Activated naive CD4-positive, alpha-beta T cell treated with anti-CD3 and anti-CD28 coated beads, Interleukin-2, amount 10 ng/mL, durations not matched to agents 5 hours and 36 hours (primary cell): ENCODE results near the gene TM9SF1. TPM values are rescaled to one million over a fixed set of nuclear protein-coding genes. Genes with fewer than 3 reads are reported as not detected.

ENCODE experiments used
- microRNA-seq: library from miRNA; unstranded; fragments of <30 nt; microRNA quantifications from one replicate; pipeline ENCODE4 v1.2.0, GENCODE V29; 2022; ENCODE audit warnings: borderline microRNAs expressed, borderline replicate concordance
- total RNA-seq, 2 experiments: library from RNA; stranded (reverse); gene quantifications; one replicate each; pipeline ENCODE4 v1.2.3, GENCODE V29; 2021

Gene TM9SF1
- total RNA-seq, 2 experiments from 2014 or later: 32.2 to 32.3 TPM

Small RNA genes lying within 50 kb of the gene (microRNA-seq; reads per million reads assigned to microRNA genes)
- gene MIR7703: not detected

Other genes with a start within 250 kb of the TM9SF1 start
- 10 to 100 TPM; 18.3 to 19.6 TPM for gene DHRS4, start 241.7 kb downstream of the TM9SF1 start, total RNA-seq
- 10 to 100 TPM; 18.7 to 20.6 TPM for gene DHRS4L2, start 206.5 kb downstream of the TM9SF1 start, total RNA-seq
- gene CARMIL3, start 143.4 kb downstream of the TM9SF1 start, total RNA-seq: under 1 TPM; 0.50 to 0.65 TPM
- gene CPNE6, start 123.9 kb downstream of the TM9SF1 start, total RNA-seq: not detected
- gene PCK2, start 101.1 kb downstream of the TM9SF1 start, total RNA-seq: 10 to 100 TPM; 53.5 to 54.5 TPM
- 100 to 1,000 TPM; 101 TPM for gene DCAF11, start 80.7 kb downstream of the TM9SF1 start, total RNA-seq
- 1 to 10 TPM; 3.0 to 3.1 TPM for gene NRL, start 80.5 kb downstream of the TM9SF1 start, total RNA-seq
- 1 to 10 TPM; 1.4 to 1.5 TPM for gene FITM1, start 64.8 kb downstream of the TM9SF1 start, total RNA-seq
- gene PSME1, start 59.2 kb downstream of the TM9SF1 start, total RNA-seq: 100 to 1,000 TPM; 453 to 473 TPM
- 10 to 100 TPM; 30.9 to 34.8 TPM for gene EMC9, start 53.9 kb downstream of the TM9SF1 start, total RNA-seq
- gene PSME2, start 48.8 kb downstream of the TM9SF1 start, total RNA-seq: 100 to 1,000 TPM; 386 to 389 TPM
- 100 to 1,000 TPM; 108 to 111 TPM for gene RNF31, start 47.9 kb downstream of the TM9SF1 start, total RNA-seq
- 100 to 1,000 TPM; 223 to 232 TPM for gene IRF9, start 34.2 kb downstream of the TM9SF1 start, total RNA-seq
- 10 to 100 TPM; 48.9 to 49.8 TPM for gene REC8, start 23.4 kb downstream of the TM9SF1 start, total RNA-seq
- 10 to 100 TPM; 42.4 to 43.3 TPM for gene IPO4, start 6.6 kb downstream of the TM9SF1 start, total RNA-seq
- gene TSSK4, start 10.3 kb upstream of the TM9SF1 start, total RNA-seq: under 1 TPM; 0.34 to 0.60 TPM
- 10 to 100 TPM; 85.1 to 89.0 TPM for gene CHMP4A, start 18.0 kb upstream of the TM9SF1 start, total RNA-seq
- 10 to 100 TPM; 16.0 to 17.1 TPM for gene MDP1, start 20.6 kb upstream of the TM9SF1 start, total RNA-seq
- gene NEDD8, start 36.9 kb upstream of the TM9SF1 start, total RNA-seq: 100 to 1,000 TPM; 164 to 175 TPM
- gene GMPR2, start 37.5 kb upstream of the TM9SF1 start, total RNA-seq: 10 to 100 TPM; 67.8 to 70.1 TPM
- gene TINF2, start 47.2 kb upstream of the TM9SF1 start, total RNA-seq: 100 to 1,000 TPM; 120 to 130 TPM
- gene TGM1, start 67.7 kb upstream of the TM9SF1 start, total RNA-seq: 1 to 10 TPM; 3.3 to 4.5 TPM
- 10 to 100 TPM; 42.3 to 44.3 TPM for gene RABGGTA, start 76.2 kb upstream of the TM9SF1 start, total RNA-seq
- gene DHRS1, start 104.3 kb upstream of the TM9SF1 start, total RNA-seq: 10 to 100 TPM; 32.0 to 36.6 TPM
- 10 to 100 TPM; 30.7 to 30.9 TPM for gene NOP9, start 104.4 kb upstream of the TM9SF1 start, total RNA-seq
- gene CIDEB, start 112.5 kb upstream of the TM9SF1 start, total RNA-seq: 10 to 100 TPM; 29.0 to 30.2 TPM
- 10 to 100 TPM; 20.8 to 21.0 TPM for gene LTB4R2, start 114.7 kb upstream of the TM9SF1 start, total RNA-seq
- gene LTB4R, start 116.1 kb upstream of the TM9SF1 start, total RNA-seq: 10 to 100 TPM; 24.9 to 28.5 TPM
- 1 to 10 TPM; 3.8 to 4.5 TPM for gene ADCY4, start 139.6 kb upstream of the TM9SF1 start, total RNA-seq
- gene RIPK3, start 144.6 kb upstream of the TM9SF1 start, total RNA-seq: 10 to 100 TPM; 35.0 to 36.5 TPM
- gene NFATC4, start 172.7 kb upstream of the TM9SF1 start, total RNA-seq: not detected
- under 1 TPM; 0.10 to 0.26 TPM for gene NYNRIN, start 203.6 kb upstream of the TM9SF1 start, total RNA-seq
- gene CBLN3, start 234.2 kb upstream of the TM9SF1 start, total RNA-seq: 1 to 10 TPM; 4.5 to 6.6 TPM
- gene KHNYN, start 234.5 kb upstream of the TM9SF1 start, total RNA-seq: 10 to 100 TPM; 75.8 to 78.6 TPM
- gene SDR39U1, start 247.3 kb upstream of the TM9SF1 start, total RNA-seq: 10 to 100 TPM; 70.3 to 75.4 TPM